ENCODE results near the gene WNT9B.

DNA sequence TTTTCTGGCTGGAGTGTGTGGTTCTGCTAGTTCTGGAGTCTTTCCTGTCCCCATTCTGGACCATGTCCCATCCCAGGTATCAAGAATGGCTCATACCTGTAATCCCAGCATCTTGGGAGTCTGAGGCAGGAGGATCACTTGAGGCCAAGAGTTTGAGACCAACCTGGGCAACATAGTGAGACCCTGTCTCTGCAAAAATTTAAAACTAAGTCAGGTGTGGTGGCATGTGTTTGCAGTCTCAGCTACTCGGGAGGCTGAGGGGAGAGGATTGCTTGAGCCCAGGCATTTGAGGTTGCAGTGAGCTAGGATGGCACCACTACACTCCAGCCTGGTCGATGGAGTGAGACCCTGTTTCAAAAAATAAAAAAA lies 17.6 kb upstream of the WNT9B start:
- TF ChIP-seq, protein P1, sequence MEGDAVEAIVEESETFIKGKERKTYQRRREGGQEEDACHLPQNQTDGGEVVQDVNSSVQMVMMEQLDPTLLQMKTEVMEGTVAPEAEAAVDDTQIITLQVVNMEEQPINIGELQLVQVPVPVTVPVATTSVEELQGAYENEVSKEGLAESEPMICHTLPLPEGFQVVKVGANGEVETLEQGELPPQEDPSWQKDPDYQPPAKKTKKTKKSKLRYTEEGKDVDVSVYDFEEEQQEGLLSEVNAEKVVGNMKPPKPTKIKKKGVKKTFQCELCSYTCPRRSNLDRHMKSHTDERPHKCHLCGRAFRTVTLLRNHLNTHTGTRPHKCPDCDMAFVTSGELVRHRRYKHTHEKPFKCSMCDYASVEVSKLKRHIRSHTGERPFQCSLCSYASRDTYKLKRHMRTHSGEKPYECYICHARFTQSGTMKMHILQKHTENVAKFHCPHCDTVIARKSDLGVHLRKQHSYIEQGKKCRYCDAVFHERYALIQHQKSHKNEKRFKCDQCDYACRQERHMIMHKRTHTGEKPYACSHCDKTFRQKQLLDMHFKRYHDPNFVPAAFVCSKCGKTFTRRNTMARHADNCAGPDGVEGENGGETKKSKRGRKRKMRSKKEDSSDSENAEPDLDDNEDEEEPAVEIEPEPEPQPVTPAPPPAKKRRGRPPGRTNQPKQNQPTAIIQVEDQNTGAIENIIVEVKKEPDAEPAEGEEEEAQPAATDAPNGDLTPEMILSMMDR (IDR thresholded peaks at IDR 0.05), result no peak
- TF ChIP-seq POLR2A (IDR thresholded peaks at IDR 0.05), result no peak
- TF ChIP-seq POLR2AphosphoS5 (IDR thresholded peaks at IDR 0.05), result no peak
